GM19035 (cell line): Measurements from ENCODE around the gene HAND2.

Source experiments
- ATAC-seq: cut with Tn5 transposase; IDR thresholded peaks from one replicate; pipeline ENCODE4 v1.9.1; 2021; ENCODE audit not compliant: unreplicated experiment

The HAND2 gene

DNA sequence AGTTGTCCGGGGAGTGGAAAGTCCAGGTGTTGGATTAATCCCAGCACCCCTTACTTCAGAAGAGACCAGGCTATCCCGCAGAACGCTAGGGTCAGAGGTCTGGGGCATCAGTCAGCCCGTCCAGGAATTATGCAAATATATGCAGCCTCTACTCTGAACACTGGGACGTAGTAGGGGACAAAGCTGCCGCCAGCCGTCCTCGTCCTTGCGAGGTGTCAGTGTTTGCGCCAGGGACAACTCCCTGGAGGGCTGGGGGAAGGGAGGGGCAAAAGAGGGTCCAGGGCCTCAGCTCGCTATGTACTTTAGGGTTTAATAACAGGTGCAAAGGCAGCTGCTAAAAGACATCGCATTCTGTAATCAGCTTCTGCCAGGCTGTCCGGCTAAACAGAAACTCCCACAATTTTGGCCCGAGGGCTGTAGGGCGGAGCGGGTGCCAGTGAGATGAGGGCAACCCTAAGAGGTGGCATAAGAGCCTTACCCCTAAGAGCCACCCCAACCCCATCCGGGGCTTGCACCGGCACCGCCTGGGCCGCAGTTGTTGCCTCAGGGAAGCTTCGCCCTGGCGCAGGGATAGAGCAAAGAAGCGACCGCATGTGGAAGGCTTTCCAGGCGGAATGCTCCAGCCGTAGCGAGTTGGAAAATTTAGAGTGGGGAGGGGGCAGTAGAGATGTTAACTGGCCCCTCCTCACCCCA is 8.4 kb downstream of the HAND2 start:
- ATAC-seq = no peak

GRCh38 chr4:173520921-173521466 is 9.0 kb downstream of the HAND2 start:
- ATAC-seq = no peak

- no peak for ATAC-seq
Measured at GRCh38 chr4:173519111-173520101, 10.6 kb downstream of the HAND2 start.

GRCh38 chr4:173518425-173519102 is 11.5 kb downstream of the HAND2 start:
- no peak for ATAC-seq

GRCh38 chr4:173517781-173518424 is 12.1 kb downstream of the HAND2 start:
- ATAC-seq = no peak

- ATAC-seq = no peak
Measured at GRCh38 chr4:173516621-173517524, 13.2 kb downstream of the HAND2 start.

DNA sequence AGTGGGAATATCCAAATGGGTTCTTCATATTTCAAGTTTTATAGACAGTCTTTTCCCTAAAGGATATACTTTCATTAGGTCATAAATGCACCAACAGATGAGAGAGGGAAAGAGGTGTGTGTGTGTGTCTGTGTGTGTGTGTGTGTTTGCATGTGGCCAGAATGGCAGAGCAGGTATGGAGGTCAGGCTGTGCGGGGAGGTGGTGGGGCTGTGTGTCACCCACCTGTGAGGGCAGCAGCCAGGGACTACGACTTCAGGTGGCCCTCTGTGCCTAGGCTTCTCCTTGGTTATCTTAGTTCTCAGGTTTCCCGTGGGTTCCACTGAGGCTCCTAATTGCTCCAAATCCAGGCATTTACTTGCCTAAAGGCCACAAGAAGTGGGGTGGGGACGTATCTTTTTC is 14.6 kb downstream of the HAND2 start:
- no peak for ATAC-seq

- ATAC-seq = no peak
Measured at GRCh38 chr4:173514641-173515217, 15.3 kb downstream of the HAND2 start.

DNA sequence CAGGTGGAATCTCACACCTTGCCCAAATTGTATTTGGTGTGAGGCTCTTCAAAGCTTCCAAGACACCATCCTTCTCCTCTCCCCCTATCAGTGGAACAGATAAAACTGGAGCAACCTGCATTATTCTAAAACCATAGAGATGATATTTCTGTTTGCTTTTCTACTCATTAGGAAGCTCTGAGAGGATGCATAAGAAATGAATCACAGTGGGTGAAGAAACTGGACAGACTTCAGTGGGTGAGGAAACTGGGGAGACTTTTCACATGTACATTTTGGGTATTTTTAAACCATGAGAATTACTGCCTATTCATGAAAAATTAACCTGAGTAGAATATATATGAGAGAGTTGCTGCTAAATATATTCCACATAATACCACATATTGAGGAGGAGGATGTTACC is 16.4 kb downstream of the HAND2 start:
- ATAC-seq = no peak

GRCh38 chr4:173511787-173512361 is 18.2 kb downstream of the HAND2 start:
- ATAC-seq = no peak

- ATAC-seq = peak; percentile 40
Measured at GRCh38 chr4:173509036-173510001, 20.7 kb downstream of the HAND2 start.

GRCh38 chr4:173508386-173509035 is 21.5 kb downstream of the HAND2 start:
- ATAC-seq = no peak

- no peak for ATAC-seq
Measured at GRCh38 chr4:173507471-173508385, 22.3 kb downstream of the HAND2 start.

- peak; percentile 1 for ATAC-seq
Measured at GRCh38 chr4:173506597-173507211, 23.3 kb downstream of the HAND2 start.

DNA sequence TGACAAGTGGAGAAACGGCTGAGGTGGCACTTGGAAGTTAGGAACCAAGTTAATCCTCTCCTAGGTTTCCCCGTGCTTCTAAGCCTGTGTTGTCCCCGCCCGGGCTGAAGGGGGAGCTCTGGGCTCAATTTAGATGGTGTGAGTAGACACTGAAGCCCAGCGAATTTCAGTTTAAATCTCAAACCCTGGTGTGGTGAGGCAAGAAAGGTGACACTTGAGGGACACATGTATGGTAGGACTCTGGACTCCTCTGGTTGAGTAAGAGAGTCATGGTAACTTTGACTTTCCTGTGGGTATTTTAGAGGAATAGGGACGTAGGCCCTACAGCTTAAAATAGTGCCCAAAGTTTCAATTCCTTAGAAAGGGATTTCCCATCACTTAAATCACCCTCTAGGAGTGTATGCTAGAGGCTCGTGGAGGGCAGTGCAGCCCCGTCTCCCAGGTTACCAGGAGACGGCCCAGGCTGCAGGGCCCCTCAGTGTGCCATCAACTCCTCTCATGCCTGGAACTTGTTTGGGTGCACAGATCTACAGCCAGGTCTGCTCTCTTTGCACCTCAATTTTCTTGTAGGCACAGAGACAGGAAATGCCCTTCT is 24.0 kb downstream of the HAND2 start:
- ATAC-seq = peak; percentile 74

GRCh38 chr4:173504181-173504503 is 25.9 kb downstream of the HAND2 start:
- ATAC-seq = no peak
